Measurements from ENCODE around the gene NECAP2.

The NECAP2 gene

DNA sequence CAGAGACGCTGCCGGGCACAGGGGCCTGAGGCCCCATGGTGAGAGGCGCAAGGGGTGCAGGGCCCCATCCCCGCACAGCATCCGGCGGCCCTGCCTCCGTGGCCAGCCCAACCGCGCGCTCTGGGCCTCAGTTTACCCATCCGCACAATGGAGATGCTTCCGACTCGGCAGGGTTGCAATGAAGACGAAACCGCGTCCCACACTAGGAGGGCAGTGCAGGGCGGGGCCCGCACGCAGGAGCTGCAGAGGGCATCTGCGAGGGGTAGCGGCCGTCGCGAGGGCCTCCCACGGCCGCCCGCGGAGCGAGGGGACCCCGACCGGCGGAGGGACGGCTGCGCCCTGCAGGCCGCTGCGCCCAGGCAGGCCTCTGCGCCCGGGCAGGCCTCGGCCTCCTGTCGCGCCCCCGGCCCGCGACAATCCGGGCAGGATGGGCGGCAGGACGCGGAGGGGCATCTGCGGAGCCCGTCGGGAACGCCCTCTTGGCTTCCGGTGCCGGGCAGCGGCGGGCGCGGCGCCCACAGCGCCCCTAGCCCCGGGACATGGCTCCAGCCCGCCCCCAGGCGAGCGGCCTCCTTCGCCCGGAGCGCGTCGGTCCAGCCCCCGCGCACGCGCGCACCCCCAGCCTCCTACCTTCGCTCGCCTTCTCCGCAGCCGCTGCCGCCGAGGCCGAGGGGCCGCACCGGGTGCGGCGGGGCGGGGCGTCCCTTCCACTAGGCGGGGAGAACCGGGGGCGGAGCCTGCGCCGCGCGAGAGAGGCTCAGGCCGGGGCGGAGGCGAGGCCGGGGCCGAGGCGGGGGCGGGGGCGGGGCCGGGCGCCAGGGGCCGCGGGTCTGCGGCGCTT is 58.3 kb downstream of the NECAP2 start:
- TF ChIP-seq REST (IDR thresholded peaks at IDR 0.05; ENCODE audit: insufficient read depth in 1 of 2, low read depth in 2 of 2, low read length in 2 of 2) (no peak), POLR2AphosphoS5 (IDR thresholded peaks at IDR 0.05; ENCODE audit: low read depth, low read length) (peak; percentile 42; the same call in 1 of the 2 replicates), FOXP2 (optimal IDR thresholded peaks at IDR 0.05; ENCODE audit: borderline replicate concordance, extremely low read depth, extremely low read length, insufficient read depth) (peak; percentile 48), TAF1 (IDR thresholded peaks at IDR 0.05; ENCODE audit: borderline replicate concordance, insufficient read depth, low read length) (no peak), SIN3A (IDR thresholded peaks at IDR 0.05; ENCODE audit: borderline replicate concordance, insufficient read depth, low read length) (no peak)

- TF ChIP-seq POLR2AphosphoS5 (IDR thresholded peaks at IDR 0.05; ENCODE audit: low read depth, low read length) (no peak), FOXP2 (optimal IDR thresholded peaks at IDR 0.05; ENCODE audit: borderline replicate concordance, extremely low read depth, extremely low read length, insufficient read depth) (no peak), TAF1 (IDR thresholded peaks at IDR 0.05; ENCODE audit: borderline replicate concordance, insufficient read depth, low read length) (no peak), REST (IDR thresholded peaks at IDR 0.05; ENCODE audit: insufficient read depth in 1 of 2, low read depth in 2 of 2, low read length in 2 of 2) (no peak), SIN3A (IDR thresholded peaks at IDR 0.05; ENCODE audit: borderline replicate concordance, insufficient read depth, low read length) (no peak)
Measured at GRCh38 chr1:16503494-16503893, 63.0 kb downstream of the NECAP2 start.
